Heart left ventricle (tissue), 16 donors: Measurements from ENCODE around the gene C16orf82. TPM values are rescaled to one million over a fixed set of nuclear protein-coding genes. Genes with fewer than 3 reads are reported as not detected.

Source experiments
- ATAC-seq, 4 donors: fragments of 200-7000 bp; cut with Tn5 transposase; one replicate each; pipeline ENCODE4 v1.9.1; 2020 to 2022; ENCODE audit warnings: moderate library complexity in 4 of 4, mild to moderate bottlenecking in 3 of 4, moderate number of reproducible peaks in 1 of 4
- DNase-seq, 5 donors: peaks; one replicate each; pipeline ENCODE4 v3.0.0-alpha.2; 2020
- H3K27ac ChIP-seq, 12 donors: fragments of 200-600 bp; sonication (generic) in 4 of 12; one replicate each; pipeline versions ENCODE4 v1.5.0 to v1.8.0; 2016 to 2022; ENCODE audit warnings: mild to moderate bottlenecking in 2 of 12
- H3K27me3 ChIP-seq, 9 donors: fragments of 200-600 bp; sonication (generic) in 2 of 9; one replicate each; pipeline versions ENCODE4 v1.5.1 to v1.8.0; 2016 to 2022; ENCODE audit warnings: mild to moderate bottlenecking in 3 of 9
- H3K36me3 ChIP-seq, 9 donors: fragments of 200-600 bp; sonication (generic) in 2 of 9; one replicate each; pipeline versions ENCODE4 v1.5.0 to v1.8.0; 2018 to 2022; ENCODE audit warnings: mild to moderate bottlenecking in 2 of 9
- H3K4me1 ChIP-seq, 12 donors: fragments of 200-600 bp; sonication (generic) in 4 of 12; one replicate each; pipeline versions ENCODE4 v1.5.0 to v1.8.0; 2016 to 2022; ENCODE audit warnings: mild to moderate bottlenecking in 3 of 12
- H3K4me3 ChIP-seq, 12 donors: fragments of 200-600 bp; sonication (generic) in 4 of 12; one replicate each; pipeline versions ENCODE4 v1.5.0 to v1.8.0; 2017 to 2022; ENCODE audit warnings: mild to moderate bottlenecking in 9 of 12, moderate library complexity in 4 of 12
- H3K9me3 ChIP-seq, 12 donors: fragments of 200-600 bp; sonication (generic) in 4 of 12; one replicate each; pipeline versions ENCODE4 v1.5.0 to v1.8.0; 2016 to 2022; ENCODE audit warnings: mild to moderate bottlenecking in 1 of 12
- CTCF ChIP-seq, 12 donors: fragments of 200-600 bp; sonication (generic) in 4 of 12; IDR thresholded peaks; one replicate each; pipeline versions ENCODE4 v1.5.0 to v1.8.0; 2018 to 2022; ENCODE audit warnings: antibody characterized with exemption in 12 of 12, mild to moderate bottlenecking in 5 of 12
- POLR2A ChIP-seq, 2 donors: fragments of 450-650 bp; IDR thresholded peaks; one replicate each; pipeline ENCODE4 v1.6.1; 2017; ENCODE audit warnings: antibody characterized with exemption in 2 of 2, mild to moderate bottlenecking in 2 of 2, moderate library complexity in 2 of 2
- WGBS, 4 donors: extraction: QIAGEN DNeasy Blood & Tissue Kit in 2 of 4; methylation state at CpG; one replicate each; pipeline versions ENCODE4 v1.1.5 to v1.1.7; 2013 to 2018; 5-methylcytosine and 5-hydroxymethylcytosine counted together
- intact Hi-C, 10 donors: fragments of 100-400 bp; cut with DNase I; formaldehyde crosslinking; loops; one replicate each; pipeline versions ENCODE4 v1.11.1 to v1.14.2; 2022
- polyA plus RNA-seq, 2 donors: library from polyadenylated mRNA; stranded (reverse); fragments of 200-250 nt; gene quantifications; one replicate each; pipeline ENCODE4 v1.2.3, GENCODE V29; 2013
- total RNA-seq, 9 donors: library from RNA; depleted of rRNA in 2 of 9; stranded (reverse); fragments of >200 nt in 2 of 9; fragmentation: NEBNext Ultra II Directional in 3 of 9; extraction: Animal tissue kit (Norgen Biotek cat#: 25700) in 3 of 9; gene quantifications; one replicate each; pipeline versions ENCODE4 v1.1.0 to v1.2.4, GENCODE V29; 2016 to 2023
- donor health status: ischemic (EF 13 %, LVEDD 7.1; RV severe dilation, severe dysfunction).
- donor health status: healthy with polysubstance abuse.
- donor health status: DM: no; HTN: yes; CAD: no.
- donor health status: DM: no; HTN: no; CAD: no.
- donor health status: ischemic (EF 25% LVEDD 6.9; RV normal size, moderate dysfunction).
- donor health status: ischemic (EF 25% LVEDD 5.7; RV mildly dilated, moderate dysfunction).
- donor health status: healthy.
- donor health status: DM: yes; HTN: yes; CAD: no.
- donor health status: ischemic (EF 35%, LVEDD 5.7; RV mildly dilated, moderate dysfunction).
- donor health status: nonischemic (EF 11% LVEDD 7.7; RV severe dilation, severe dysfunction).
- donor health status: DM: yes; HTN: yes; CAD: no.
- donor health status: PGD.
- donor health status: ischemic (EF 29% LVEDD 5.4; RV normal size, mild dysfunction).
- donor health status: nonischemic (EF 23%, LVEDD 6.1; RV moderate dilation, normal function).

Gene C16orf82
- total and polyA plus RNA-seq, 11 donors, result not detected

GRCh38 chr16:27040732-27041131 is 26.0 kb upstream of the C16orf82 start:
- TF ChIP-seq POLR2A (IDR thresholded peaks at IDR 0.05) (no peak), CTCF (IDR thresholded peaks at IDR 0.05) (no peak)
- H3K36me3 ChIP-seq, result no peaks in the 10 kb centered on the region
- 91 to 93% (median 92%) methylated on average over 23 of the region's 23 CpGs for WGBS, 4 donors
- no peaks in the 10 kb centered on the region for H3K4me1 ChIP-seq
- H3K4me3 ChIP-seq, result no peak overlapping the region
- no peak overlapping the region for H3K27ac ChIP-seq
- peaks cover 0 to 24% (median 0%) of the 10 kb centered on the region in 12 donors for H3K9me3 ChIP-seq
- no peak for ATAC-seq
- DNase-seq, result no peak
- intact Hi-C loops, result loop anchor here in 1 of 10 donors (5.0 kb wide), 1 partner anchor 48 kb away; no protein-coding TSS in a partner anchor
- peaks cover 0 to 6% (median 0%) of the 10 kb centered on the region in 9 donors for H3K27me3 ChIP-seq

GRCh38 chr16:27046958-27047518 is 19.7 kb upstream of the C16orf82 start:
- no peak for ATAC-seq

GRCh38 chr16:27048316-27048715 is 18.4 kb upstream of the C16orf82 start:
- TF ChIP-seq POLR2A (IDR thresholded peaks at IDR 0.05) (no peak), CTCF (IDR thresholded peaks at IDR 0.05) (no peak)
- no peak overlapping the region for H3K4me3 ChIP-seq
- DNase-seq, result no peak
- H3K27me3 ChIP-seq, result peaks cover 0 to 10% (median 0%) of the 10 kb centered on the region in 9 donors
- intact Hi-C loops, result no loop called here
- H3K4me1 ChIP-seq, result no peaks in the 10 kb centered on the region
- H3K9me3 ChIP-seq, result peaks cover 0 to 15% (median 0%) of the 10 kb centered on the region in 12 donors
- no peak for ATAC-seq
- no peak overlapping the region for H3K27ac ChIP-seq
- WGBS, 4 donors, result 71 to 77% (median 74%) methylated on average over 7 of the region's 7 CpGs
- no peaks in the 10 kb centered on the region for H3K36me3 ChIP-seq

More at GRCh38 chr16:27046958-27047518, 19.7 kb upstream of the C16orf82 start:
- Histone ChIP-seq H3K4me3 (no peak overlapping the region), H3K4me1 (no peaks in the 10 kb centered on the region), H3K9me3 (peaks cover 0 to 18% (median 0%) of the 10 kb centered on the region in 12 donors), H3K27me3 (peaks cover 0 to 10% (median 0%) of the 10 kb centered on the region in 9 donors), H3K36me3 (no peaks in the 10 kb centered on the region), H3K27ac (no peak overlapping the region)
- TF ChIP-seq POLR2A (IDR thresholded peaks at IDR 0.05) (no peak), CTCF (IDR thresholded peaks at IDR 0.05) (no peak)
- intact Hi-C loops, result no loop called here
- no peak for DNase-seq

DNA sequence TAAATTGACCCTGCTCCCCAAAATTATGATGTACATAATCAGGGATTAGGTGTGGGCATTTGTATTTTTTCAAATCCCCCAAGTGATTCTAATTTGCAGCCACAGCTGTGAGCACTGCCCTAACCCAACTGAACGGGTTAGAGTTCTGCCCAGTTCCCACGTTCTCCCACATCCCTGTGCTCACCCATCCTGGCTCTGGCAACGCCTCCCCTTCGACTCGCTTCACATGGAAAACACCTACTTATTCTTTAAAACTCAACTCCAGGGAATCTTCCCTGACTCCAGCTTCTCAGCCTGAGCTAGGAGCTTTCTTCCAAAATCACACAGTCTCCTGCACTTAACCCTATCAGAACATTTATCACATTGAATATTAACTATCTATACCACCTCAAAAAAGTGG is 17.6 kb upstream of the C16orf82 start:
- ATAC-seq (no peak), DNase-seq (no peak)
- no peak overlapping the region for H3K4me3 ChIP-seq
- intact Hi-C loops, result no loop called here
- H3K27ac ChIP-seq, result no peak overlapping the region
- no peaks in the 10 kb centered on the region for H3K36me3 ChIP-seq
- 71 to 78% (median 78%) methylated on average over 5 of the region's 5 CpGs for WGBS, 4 donors
- peaks cover 0 to 8% (median 0%) of the 10 kb centered on the region in 12 donors for H3K9me3 ChIP-seq
- TF ChIP-seq POLR2A (IDR thresholded peaks at IDR 0.05) (no peak), CTCF (IDR thresholded peaks at IDR 0.05) (no peak)
- no peaks in the 10 kb centered on the region for H3K4me1 ChIP-seq
- H3K27me3 ChIP-seq, result peaks cover 0 to 10% (median 0%) of the 10 kb centered on the region in 9 donors
